Measurements from ENCODE around the gene BATF3.
"Not testable (repeated sequence)": the region's sequence is repeated elsewhere in the genome, so short reads cannot be mapped to it uniquely, and the experiment has no call there.

Gene BATF3

GRCh38 chr1:212728606-212729005 lies 29.0 kb upstream of the BATF3 start:
- TF ChIP-seq, protein P1, sequence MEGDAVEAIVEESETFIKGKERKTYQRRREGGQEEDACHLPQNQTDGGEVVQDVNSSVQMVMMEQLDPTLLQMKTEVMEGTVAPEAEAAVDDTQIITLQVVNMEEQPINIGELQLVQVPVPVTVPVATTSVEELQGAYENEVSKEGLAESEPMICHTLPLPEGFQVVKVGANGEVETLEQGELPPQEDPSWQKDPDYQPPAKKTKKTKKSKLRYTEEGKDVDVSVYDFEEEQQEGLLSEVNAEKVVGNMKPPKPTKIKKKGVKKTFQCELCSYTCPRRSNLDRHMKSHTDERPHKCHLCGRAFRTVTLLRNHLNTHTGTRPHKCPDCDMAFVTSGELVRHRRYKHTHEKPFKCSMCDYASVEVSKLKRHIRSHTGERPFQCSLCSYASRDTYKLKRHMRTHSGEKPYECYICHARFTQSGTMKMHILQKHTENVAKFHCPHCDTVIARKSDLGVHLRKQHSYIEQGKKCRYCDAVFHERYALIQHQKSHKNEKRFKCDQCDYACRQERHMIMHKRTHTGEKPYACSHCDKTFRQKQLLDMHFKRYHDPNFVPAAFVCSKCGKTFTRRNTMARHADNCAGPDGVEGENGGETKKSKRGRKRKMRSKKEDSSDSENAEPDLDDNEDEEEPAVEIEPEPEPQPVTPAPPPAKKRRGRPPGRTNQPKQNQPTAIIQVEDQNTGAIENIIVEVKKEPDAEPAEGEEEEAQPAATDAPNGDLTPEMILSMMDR (conservative IDR thresholded peaks at IDR 0.05), result no peak
- TF ChIP-seq ZFX (IDR thresholded peaks at IDR 0.05), result no peak
- no peak overlapping the region for H3K27ac ChIP-seq

DNA sequence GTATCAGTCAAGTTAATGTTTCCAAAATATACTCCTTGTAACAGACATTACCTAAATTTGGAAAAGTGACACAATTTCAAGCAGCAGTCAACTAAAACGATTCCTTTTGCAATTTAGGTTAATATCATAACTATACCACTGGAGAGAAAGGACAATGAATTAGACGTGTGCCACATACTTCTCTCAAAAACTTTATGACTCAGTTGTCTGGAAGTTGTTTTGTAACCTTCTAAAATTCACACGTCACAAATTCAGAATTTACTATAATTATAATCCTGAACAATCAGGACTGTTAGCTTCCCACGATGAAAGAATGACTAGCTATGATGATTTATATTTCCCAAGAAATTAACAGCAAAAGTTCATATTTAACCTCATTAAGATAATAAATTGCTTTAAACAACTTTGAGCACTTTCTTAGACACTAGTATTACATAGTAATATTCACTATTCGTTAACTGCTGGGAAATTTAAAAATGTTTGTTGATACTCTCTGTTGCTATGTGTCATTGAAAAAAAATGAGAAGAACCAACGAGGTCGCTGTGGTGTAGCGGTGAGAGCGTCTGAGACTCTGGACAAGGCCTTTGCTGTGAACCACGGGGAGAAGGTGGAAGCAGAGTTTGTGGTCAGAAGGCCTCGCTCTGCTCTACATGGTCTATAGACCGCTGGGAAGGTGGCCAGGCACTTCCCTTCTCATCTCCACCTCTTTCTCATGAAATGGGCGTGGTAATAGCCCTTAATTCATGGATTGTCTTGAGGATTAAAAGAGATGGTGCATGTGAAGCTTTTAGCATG lies 27.9 kb upstream of the BATF3 start:
- no peak for TF ChIP-seq ZFX (IDR thresholded peaks at IDR 0.05)
- no peak overlapping the region for H3K27ac ChIP-seq

- not testable (repeated sequence) for H3K27ac ChIP-seq
These were observed 25.0 kb upstream of the BATF3 start for GRCh38 chr1:212724679-212725078.

- TF ChIP-seq, protein P1 (conservative IDR thresholded peaks at IDR 0.05), result no peak
- TF ChIP-seq ZFX (IDR thresholded peaks at IDR 0.05), result no peak
These were observed 22.8 kb upstream of the BATF3 start for GRCh38 chr1:212722270-212722957.

DNA sequence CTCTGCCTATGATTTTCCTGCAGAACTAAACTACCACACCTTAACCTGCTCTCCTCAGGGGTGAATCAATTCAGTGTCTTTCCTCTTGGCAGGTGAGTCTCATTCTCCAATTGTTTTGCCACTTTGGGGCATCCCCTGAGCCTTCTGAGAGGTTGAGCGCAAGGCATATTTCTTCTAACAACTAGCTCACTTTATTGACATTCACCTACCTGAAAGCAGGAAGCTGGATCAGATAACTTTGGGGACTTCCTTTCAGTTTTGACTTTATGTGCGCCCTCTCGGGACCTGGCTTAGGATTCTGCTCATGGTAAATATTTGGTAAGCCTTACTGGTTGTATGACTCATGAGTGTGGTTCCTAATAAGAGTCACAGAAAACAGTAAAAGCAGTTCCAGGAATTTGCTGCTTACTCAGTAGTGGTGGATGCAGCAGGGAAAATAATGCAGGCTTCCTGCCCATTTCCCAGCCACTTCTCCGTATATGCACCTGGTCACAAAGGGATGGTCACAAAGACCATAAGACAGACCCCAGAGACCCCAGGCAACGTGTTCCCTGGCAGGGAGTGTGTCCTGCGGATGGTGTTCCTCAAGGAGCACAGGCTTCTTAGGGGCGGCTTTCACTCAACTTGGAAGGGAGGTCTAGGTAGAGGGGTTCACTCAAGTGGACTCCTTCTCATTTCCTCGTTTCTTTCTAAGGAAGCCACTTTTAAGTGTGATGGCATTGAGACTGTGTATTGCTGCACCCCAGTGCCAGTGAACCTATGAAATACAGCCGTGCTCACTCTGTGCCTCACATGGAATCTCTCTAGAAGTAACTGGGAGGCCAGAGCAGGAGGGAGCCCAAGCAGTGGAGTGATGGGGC lies 22.0 kb upstream of the BATF3 start:
- no peak for TF ChIP-seq ZFX (IDR thresholded peaks at IDR 0.05)
- TF ChIP-seq, protein P1 (conservative IDR thresholded peaks at IDR 0.05), result no peak
- H3K27ac ChIP-seq, result peak overlapping the region; percentile 63

More at GRCh38 chr1:212722270-212722957, 22.8 kb upstream of the BATF3 start:
- H3K27ac ChIP-seq, result peak overlapping the region; percentile 63

DNA sequence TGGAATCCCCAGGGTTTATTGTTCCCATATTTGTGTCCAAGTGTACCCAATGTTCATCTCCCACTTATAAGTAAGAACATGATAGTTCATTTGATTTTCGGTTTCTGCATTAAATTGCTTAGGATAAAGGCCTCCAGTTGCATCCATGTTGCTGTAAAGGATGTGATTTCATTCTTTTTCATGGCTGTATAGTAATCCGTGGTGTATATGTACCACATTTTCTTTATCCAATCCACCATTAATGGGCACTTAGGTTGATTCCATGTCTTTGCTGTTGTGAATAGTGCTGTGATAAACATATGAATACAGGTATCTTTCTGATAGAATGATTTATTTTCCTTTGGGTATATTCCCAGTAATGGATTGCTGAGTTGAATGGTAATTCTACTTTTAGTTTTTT lies 20.0 kb upstream of the BATF3 start:
- H3K27ac ChIP-seq, result no peak overlapping the region
- no peak for TF ChIP-seq ZFX (IDR thresholded peaks at IDR 0.05)
- TF ChIP-seq, protein P1 (conservative IDR thresholded peaks at IDR 0.05), result no peak

DNA sequence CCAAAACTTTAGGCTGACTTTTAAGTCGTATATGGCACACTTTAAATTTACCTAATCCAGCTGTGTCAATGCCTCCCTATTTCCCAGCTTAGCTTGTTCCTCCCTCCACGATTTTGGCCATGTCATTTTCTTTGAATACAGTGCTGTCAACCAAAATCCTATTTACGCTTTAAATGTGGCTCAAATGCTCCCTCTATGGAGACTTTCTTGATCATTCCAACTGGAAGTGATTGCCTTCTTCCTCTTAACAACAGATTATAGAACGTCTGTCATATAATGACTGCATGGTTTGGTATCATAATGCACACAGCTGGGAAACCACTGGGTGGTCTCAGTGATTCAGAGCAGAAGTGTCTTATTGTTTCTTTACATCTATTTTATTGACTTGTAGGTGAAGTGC lies 18.9 kb upstream of the BATF3 start:
- TF ChIP-seq ZFX (IDR thresholded peaks at IDR 0.05), result no peak
- TF ChIP-seq, protein P1 (conservative IDR thresholded peaks at IDR 0.05), result 0 out of 2 replicates have a peak, but pooled peaks have one; percentile 4
- H3K27ac ChIP-seq, result no peak overlapping the region

- TF ChIP-seq, protein P1 (conservative IDR thresholded peaks at IDR 0.05), result no peak
- no peak for TF ChIP-seq ZFX (IDR thresholded peaks at IDR 0.05)
- no peak overlapping the region for H3K27ac ChIP-seq
These were observed 16.5 kb upstream of the BATF3 start for GRCh38 chr1:212716161-212716560.

Data from C4-2B (cell line).